Mammary epithelial cell (primary cell): ENCODE data around the gene WDR62.

Experiments
- CTCF ChIP-seq, 2 donors: IDR thresholded peaks in 1 of 2; conservative IDR thresholded peaks in 1 of 2; 2 replicates each; pipeline ENCODE4 v1.5.1; 2011 to 2012; ENCODE audit warnings: inconsistent platforms in 2 of 2, low read length in 2 of 2, mild to moderate bottlenecking in 2 of 2, control low read depth in 1 of 2, low read depth in 1 of 2; ENCODE audit not compliant: insufficient read depth in 1 of 2; ENCODE audit errors: extremely low read depth in 1 of 2
- EZH2 ChIP-seq: IDR thresholded peaks from 2 replicates; pipeline ENCODE4 v1.6.1; 2012; ENCODE audit warnings: low read length, inconsistent platforms, borderline replicate concordance

DNA sequence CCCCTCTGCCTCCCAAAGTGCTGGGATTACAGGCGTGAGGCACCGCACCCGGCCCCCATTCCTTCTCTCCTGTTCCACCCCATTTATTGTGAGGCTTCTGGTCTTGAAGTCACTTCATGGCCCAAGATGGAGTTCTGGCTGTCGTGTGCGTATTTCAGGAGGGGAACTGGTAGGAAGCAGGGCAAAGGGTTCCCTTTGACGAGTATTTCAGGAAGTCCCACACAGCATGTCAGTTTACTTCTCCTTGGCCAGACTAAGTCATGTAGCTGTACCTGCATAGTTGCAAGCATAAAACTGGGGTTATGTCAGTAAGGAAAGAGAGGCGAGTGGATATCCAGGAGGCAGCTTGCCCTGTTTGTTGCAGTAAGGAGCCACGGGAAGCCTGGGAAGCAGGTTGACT lies 10.1 kb downstream of the WDR62 start:
- TF ChIP-seq CTCF (conservative IDR thresholded peaks at IDR 0.05 in 1 of 2, IDR thresholded peaks at IDR 0.05 in 1 of 2; ENCODE audit: extremely low read depth in 1 of 2, insufficient read depth in 1 of 2, low read depth in 1 of 2, low read length in 2 of 2): no peak
- TF ChIP-seq EZH2: no peak
